BE2C (cell line): ENCODE data around the gene ZFP14. TPM values are rescaled to one million over a fixed set of nuclear protein-coding genes. Genes with fewer than 3 reads are reported as not detected.

ENCODE experiments used
- DNase-seq: peaks from one replicate; pipeline ENCODE4 v3.0.0-alpha.2; 2020
- H3K27me3 ChIP-seq: fragments of 250-450 bp; sonication (Bioruptor Pico); 2 replicates; pipeline ENCODE4 v1.5.1; 2020; ENCODE audit warnings: mild to moderate bottlenecking
- H3K36me3 ChIP-seq: fragments of 250-450 bp; sonication (Bioruptor Pico); 2 replicates; pipeline ENCODE4 v1.5.1; 2020; ENCODE audit warnings: mild to moderate bottlenecking
- H3K4me1 ChIP-seq: fragments of 250-450 bp; sonication (Bioruptor Pico); 2 replicates; pipeline ENCODE4 v1.5.1; 2020
- H3K4me3 ChIP-seq: 2 replicates; pipeline ENCODE4 v1.5.1; 2011; ENCODE audit warnings: low read depth, low read length
- H3K9me3 ChIP-seq: fragments of 250-450 bp; sonication (Bioruptor Pico); 2 replicates; pipeline ENCODE4 v1.5.1; 2020
- polyA plus RNA-seq: library from polyadenylated mRNA; unstranded; fragments of >200 nt; gene quantifications from one replicate; pipeline ENCODE4 v1.2.1, GENCODE V29; 2012; ENCODE audit warnings: low read depth, missing spikeins; ENCODE audit not compliant: insufficient read length, insufficient read depth
- TF ChIP-seq, protein P1 (sequence below): IDR thresholded peaks from 2 replicates; pipeline ENCODE4 v1.5.1; 2012; ENCODE audit warnings: mild to moderate bottlenecking, low read depth, low read length

The ZFP14 gene
- 2.1 TPM for polyA plus RNA-seq

DNA sequence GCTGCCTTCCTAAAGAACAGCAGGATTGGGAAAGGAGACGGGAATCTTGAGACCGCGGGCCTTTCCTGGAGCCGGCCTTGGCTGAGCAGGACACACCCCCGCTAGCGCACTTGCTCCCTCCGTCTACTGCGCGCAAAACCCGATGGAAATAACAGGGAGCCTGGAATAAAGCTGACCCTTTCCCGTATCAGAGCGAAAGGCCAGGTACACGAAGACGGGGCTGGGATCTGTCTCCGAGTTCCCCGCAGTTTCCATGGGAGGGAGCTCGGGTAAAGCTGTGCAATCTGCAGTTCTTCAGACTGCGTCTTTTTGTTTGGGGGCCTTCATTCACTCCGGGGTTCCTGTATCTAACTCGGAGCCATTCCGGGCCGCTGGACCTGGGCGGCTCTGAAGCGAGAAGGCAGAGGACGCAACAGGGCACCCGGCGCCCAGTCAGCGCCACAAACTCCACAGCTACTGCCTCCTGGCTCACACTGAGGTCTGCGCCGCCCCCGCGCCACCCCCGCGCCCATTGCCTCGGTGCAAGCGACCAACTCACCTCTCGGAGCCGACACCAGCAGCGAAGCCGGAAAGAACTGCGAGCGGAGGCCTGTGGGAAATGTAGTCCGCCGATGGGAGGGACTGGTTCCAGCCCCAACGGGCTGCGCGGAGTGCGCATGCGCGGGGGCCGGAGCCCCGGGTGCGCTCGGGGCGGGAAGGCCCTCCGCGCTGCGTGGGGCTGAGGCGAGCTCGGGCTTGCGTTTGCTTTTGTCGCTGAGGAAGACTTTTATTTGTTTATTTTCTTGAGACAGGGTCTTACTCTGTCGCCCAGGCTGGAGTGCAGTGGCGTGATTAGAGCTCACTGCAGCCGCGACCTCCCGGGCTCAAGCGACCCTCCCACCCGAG, at the start of gene ZFP14:
Gene ZFP14 (minus strand): TSS at position 577 of the 885 bp plus-strand sequence. CDS start 11,309 bp downstream, outside the sequence.
- H3K9me3 ChIP-seq, result peaks cover 4% of the 10 kb centered on the region; the same call in 1 of the 2 replicates

DNA sequence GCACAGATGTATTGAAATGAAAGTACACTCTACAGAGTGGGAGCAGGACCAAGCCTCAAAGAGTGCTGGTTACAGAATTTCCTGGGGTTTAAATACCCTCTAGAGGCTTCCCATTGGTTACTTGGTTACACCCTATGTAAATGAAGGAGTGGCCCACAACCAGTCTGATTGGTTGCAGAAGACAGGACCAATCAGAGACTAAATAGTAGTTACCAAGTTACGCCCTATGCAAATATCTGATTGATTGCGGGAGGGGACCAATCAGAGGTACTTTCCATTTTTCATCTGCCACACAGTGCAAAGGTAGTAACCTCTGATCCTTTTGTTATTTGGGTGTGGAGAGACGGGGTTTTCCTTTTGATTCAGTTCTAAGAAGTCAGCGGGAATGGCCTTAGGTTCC, 44.9 kb upstream of the ZFP14 start:
- Histone ChIP-seq H3K9me3 (no peaks in the 10 kb centered on the region; the same call in 1 of the 2 replicates), H3K36me3 (no peaks in the 10 kb centered on the region), H3K4me1 (no peaks in the 10 kb centered on the region), H3K4me3 (no peak overlapping the region), H3K27me3 (no peaks in the 10 kb centered on the region)
- TF ChIP-seq, protein P1, sequence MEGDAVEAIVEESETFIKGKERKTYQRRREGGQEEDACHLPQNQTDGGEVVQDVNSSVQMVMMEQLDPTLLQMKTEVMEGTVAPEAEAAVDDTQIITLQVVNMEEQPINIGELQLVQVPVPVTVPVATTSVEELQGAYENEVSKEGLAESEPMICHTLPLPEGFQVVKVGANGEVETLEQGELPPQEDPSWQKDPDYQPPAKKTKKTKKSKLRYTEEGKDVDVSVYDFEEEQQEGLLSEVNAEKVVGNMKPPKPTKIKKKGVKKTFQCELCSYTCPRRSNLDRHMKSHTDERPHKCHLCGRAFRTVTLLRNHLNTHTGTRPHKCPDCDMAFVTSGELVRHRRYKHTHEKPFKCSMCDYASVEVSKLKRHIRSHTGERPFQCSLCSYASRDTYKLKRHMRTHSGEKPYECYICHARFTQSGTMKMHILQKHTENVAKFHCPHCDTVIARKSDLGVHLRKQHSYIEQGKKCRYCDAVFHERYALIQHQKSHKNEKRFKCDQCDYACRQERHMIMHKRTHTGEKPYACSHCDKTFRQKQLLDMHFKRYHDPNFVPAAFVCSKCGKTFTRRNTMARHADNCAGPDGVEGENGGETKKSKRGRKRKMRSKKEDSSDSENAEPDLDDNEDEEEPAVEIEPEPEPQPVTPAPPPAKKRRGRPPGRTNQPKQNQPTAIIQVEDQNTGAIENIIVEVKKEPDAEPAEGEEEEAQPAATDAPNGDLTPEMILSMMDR, result no peak
- DNase-seq, result peak; percentile 17

More for the DNA sequence above, at the start of gene ZFP14:
- peak; percentile 94 for DNase-seq
- no peaks in the 10 kb centered on the region for H3K27me3 ChIP-seq
- no peaks in the 10 kb centered on the region for H3K36me3 ChIP-seq
- TF ChIP-seq, protein P1, result peak; percentile 35; the same call in 1 of the 2 replicates
- H3K4me1 ChIP-seq, result no peaks in the 10 kb centered on the region
- peak within 1 kb of the TSS; percentile 90 for H3K4me3 ChIP-seq

DNA sequence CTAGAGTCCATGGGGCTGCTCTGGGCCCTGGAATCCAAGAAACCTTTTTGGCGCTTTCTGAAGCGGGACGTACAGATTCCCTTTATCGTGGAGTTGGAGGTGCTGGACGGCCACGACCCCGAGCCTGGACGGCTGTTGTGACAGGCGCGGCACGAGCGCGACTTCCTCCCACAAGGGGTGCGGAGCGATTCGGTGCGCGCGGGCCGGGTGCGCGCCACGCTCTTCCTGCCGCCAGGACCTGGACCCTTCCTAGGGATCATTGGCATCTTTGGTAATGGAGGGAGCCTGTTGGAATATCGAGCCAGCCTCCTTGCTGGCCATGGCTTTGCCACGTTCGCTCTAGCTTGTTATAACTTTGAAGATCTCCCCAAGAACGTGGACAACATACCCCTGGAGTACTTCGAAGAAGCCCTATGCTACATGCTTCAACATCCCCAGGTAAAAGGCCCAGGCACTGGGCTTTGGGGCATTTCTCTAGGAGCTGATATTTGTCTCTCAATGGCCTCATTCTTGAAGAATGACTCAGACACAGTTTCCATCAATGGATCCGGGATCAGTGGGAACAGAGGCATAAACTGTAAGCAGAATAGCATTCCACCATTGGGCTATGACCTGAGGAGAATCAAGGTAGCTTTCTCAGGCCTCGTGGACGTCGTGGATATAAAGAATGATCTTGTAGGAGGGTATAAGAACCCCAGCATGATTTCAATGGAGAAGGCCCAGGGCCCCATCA, 42.9 kb upstream of the ZFP14 start:
- DNase-seq, result no peak
- TF ChIP-seq, protein P1, result no peak
- Histone ChIP-seq H3K36me3 (0 out of 2 replicates have a peak, but pooled peaks cover 3% of the 10 kb centered on the region), H3K4me3 (no peak overlapping the region), H3K9me3 (peaks cover 5% of the 10 kb centered on the region), H3K27me3 (no peaks in the 10 kb centered on the region), H3K4me1 (no peaks in the 10 kb centered on the region)

DNA sequence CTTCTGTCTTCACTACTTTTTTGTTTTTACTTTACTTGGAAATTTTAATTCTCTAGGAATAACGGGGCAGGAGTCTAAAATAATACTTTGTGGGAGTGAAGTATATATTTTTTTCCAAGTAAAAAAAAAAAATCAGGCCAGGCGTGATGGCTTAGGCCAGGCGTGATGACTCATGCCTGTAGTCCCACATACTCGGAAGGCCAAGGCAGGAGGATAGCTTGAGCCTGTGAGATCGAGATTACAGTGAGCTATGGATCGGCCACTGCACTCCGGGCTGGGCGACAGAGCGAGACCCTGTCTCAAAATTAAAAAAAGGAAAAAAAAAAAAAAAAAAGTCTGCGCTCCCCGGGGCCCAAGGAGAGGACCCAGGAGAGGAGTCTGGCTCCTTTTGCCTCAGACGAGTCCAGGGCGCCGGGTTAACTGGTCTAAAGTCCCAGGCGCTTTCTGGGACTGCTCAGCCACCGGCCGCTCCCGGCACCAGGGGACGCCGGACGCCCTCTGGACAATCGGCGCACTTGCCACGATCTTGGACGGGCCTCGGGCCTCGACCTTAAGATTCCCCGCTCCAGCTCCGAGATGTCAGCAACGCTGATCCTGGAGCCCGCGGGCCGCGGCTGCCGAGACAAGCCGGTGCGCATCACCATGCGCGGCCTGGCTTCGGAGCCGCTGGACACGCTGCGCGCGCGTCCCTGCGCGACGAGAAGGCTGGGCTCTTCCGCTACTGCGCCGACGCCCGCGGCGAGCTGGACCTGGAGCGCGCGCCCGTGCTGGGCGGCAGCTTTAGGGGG, 42.2 kb upstream of the ZFP14 start:
- TF ChIP-seq, protein P1, result no peak
- Histone ChIP-seq H3K4me1 (no peaks in the 10 kb centered on the region), H3K9me3 (peaks cover 5% of the 10 kb centered on the region), H3K4me3 (no peak overlapping the region), H3K36me3 (0 out of 2 replicates have a peak, but pooled peaks cover 3% of the 10 kb centered on the region), H3K27me3 (no peaks in the 10 kb centered on the region)
- DNase-seq, result no peak

DNA sequence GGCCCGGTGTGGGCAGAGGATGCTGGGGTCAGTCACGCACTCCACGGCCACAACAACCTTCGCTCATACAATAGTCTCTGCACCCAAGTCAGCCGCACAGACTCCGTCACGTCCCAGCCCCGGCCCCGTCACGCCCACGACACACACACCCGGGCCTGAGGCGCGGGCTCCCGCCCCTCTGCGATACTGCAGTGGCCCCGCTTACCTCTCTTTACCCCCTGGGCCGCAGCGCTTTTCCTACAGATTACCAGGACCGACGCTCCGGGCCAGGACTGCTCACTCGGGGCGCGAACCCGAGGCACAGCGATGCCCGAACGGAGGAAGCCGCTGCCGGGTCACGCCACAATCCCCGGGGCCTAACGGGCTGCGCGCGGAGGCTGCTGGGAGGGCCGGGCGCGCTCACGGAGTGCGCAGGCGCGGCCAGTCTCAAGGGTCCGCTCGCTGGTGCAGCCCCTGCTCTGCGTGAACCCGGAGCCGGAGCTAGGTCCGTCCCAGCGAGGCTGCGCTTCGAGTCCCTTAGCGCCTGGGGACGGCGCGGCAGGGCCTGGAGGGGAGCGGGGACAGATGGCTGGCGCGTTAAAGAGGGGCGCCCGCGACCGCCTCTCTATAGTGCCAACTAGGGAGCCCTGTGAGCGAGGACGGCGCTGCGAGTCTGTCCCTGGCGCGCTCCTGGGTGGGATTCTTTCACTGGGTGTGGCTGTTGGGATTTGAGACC, 39.4 kb upstream of the ZFP14 start, which contains the start of gene ZFP82:
Gene ZFP82 (minus strand): TSS at position 358 of the 715 bp plus-strand sequence. CDS start 8,855 bp downstream, outside the sequence.
- Histone ChIP-seq H3K4me3 (peak within 1 kb of the TSS; percentile 85), H3K9me3 (peaks cover 5% of the 10 kb centered on the region), H3K36me3 (0 out of 2 replicates have a peak, but pooled peaks cover 3% of the 10 kb centered on the region), H3K27me3 (no peaks in the 10 kb centered on the region), H3K4me1 (no peaks in the 10 kb centered on the region)
- peak; percentile 91 for DNase-seq
- TF ChIP-seq, protein P1, result no peak
